ENCODE results near the gene MICAL3.

MICAL3 gene

GRCh38 chr22:17743661-17744411 is 280.5 kb downstream of the MICAL3 start:
- no peak for DNase-seq

GRCh38 chr22:17742527-17742902 is 281.8 kb downstream of the MICAL3 start:
- DNase-seq = peak; percentile 60

GRCh38 chr22:17741866-17742526 is 282.4 kb downstream of the MICAL3 start:
- DNase-seq = no peak

GRCh38 chr22:17739196-17739975 is 285.0 kb downstream of the MICAL3 start:
- DNase-seq = no peak

GRCh38 chr22:17738386-17739128 is 285.8 kb downstream of the MICAL3 start:
- no peak for DNase-seq

Data from EL (cell line).